ENCODE results near the gene CHP1.
"Not testable (repeated sequence)": the region's sequence is repeated elsewhere in the genome, so short reads cannot be mapped to it uniquely, and the experiment has no call there.

The CHP1 gene

DNA sequence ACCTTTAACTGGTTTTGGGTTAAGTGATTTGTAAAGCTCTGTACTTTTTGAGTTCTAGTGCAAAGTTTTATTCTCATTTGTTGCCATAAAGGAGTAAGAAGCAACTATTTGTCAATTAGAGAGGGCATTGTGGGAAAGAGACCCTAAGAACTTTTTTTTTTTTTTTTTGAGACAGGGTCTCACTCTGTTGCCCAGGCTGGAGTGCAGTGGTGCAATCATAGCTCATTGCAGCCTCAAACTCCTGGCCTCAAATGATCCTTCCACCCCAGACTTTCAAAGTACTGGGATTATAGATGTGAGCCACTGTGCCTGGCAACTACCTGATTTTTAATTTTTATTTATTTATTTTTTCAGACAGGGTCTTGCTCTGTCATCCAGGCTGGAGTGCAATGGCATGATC, 4.9 kb downstream of the CHP1 start:
- no peak overlapping the region for H3K27ac Mint-ChIP-seq
- H3K36me3 Mint-ChIP-seq = no peaks in the 10 kb centered on the region
- no peaks in the 10 kb centered on the region for H3K27me3 Mint-ChIP-seq
- no peaks in the 10 kb centered on the region for H3K9me3 Mint-ChIP-seq (ENCODE audit: low read depth)
- H3K4me1 Mint-ChIP-seq (ENCODE audit: low read depth) = peaks cover 32% of the 10 kb centered on the region
- no peak overlapping the region for H3K4me3 Mint-ChIP-seq

DNA sequence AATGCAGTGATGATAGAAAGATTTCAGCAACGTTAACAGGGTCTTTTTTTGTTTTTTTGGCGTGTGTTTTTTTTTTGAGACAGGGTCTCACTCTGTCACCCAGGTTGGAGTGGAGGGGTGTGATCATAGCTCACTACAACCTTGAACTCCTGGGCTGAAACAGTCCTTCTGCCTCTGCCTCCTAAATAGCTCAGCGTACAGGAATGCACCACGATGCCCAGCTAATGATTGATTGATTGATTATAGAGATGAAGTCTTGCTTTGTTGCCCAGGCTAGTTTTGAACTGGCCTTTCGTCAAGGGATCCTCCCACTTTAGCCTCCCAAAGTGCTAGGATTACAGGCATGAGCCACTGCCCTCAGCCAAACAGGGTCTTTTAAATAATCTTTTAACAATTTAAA, 7.0 kb downstream of the CHP1 start:
- H3K4me1 Mint-ChIP-seq (ENCODE audit: low read depth) = peaks cover 16% of the 10 kb centered on the region
- no peaks in the 10 kb centered on the region for H3K9me3 Mint-ChIP-seq (ENCODE audit: low read depth)
- H3K27me3 Mint-ChIP-seq = no peaks in the 10 kb centered on the region
- no peak overlapping the region for H3K27ac Mint-ChIP-seq
- H3K4me3 Mint-ChIP-seq = no peak overlapping the region
- peaks cover 2% of the 10 kb centered on the region for H3K36me3 Mint-ChIP-seq

DNA sequence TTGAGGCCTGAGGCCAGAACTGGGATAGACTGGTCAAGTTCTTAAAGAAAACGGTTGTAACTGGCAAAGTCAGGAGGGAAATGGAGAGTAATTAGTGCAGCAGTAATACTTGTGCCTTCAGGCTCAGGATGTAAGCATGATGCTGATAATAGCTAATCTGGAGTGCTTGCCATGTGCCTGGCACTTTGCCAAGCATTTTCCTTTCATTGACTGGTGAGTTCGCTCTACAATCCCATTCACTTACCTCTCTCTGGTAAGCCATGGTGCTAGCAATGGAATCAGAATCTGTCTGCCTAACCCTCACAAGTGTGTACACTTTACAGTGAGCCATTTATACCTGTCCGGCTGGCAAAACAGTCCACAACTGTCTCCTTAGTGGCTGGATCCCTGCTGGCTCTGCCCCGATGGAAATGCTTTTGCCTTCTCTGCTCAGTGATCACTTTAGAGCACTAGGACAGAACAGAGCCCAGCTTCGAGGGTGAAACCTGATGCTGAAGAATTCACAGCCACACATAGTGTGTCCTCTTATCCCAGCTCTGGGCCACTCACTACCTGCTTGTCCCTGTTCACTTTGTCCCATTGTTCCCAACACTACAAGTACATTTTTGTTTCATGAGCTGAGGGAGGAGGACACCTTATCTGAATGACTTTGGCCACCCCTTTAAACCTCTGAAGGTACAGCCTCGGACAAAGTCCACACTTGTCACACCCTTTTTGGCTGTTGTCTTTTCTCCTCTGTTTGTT, 10.3 kb downstream of the CHP1 start:
- Mint-ChIP-seq H3K36me3 (peaks cover 5% of the 10 kb centered on the region), H3K27me3 (no peaks in the 10 kb centered on the region), H3K4me1 (ENCODE audit: low read depth) (no peaks in the 10 kb centered on the region), H3K27ac (no peak overlapping the region), H3K4me3 (no peak overlapping the region), H3K9me3 (ENCODE audit: low read depth) (no peaks in the 10 kb centered on the region)

- not testable (repeated sequence) for H3K4me3 Mint-ChIP-seq
Measured at GRCh38 chr15:41250745-41251144, 19.7 kb downstream of the CHP1 start.

GRCh38 chr15:41251411-41251810, 20.3 kb downstream of the CHP1 start:
- H3K27me3 Mint-ChIP-seq = no peaks in the 10 kb centered on the region
- peaks cover 3% of the 10 kb centered on the region for H3K36me3 Mint-ChIP-seq
- no peak overlapping the region for H3K4me3 Mint-ChIP-seq
- no peaks in the 10 kb centered on the region for H3K9me3 Mint-ChIP-seq (ENCODE audit: low read depth)
- H3K4me1 Mint-ChIP-seq (ENCODE audit: low read depth) = no peaks in the 10 kb centered on the region
- H3K27ac Mint-ChIP-seq = no peak overlapping the region

More at GRCh38 chr15:41250745-41251144, 19.7 kb downstream of the CHP1 start:
- not testable (repeated sequence) for H3K36me3 Mint-ChIP-seq; H3K4me1 Mint-ChIP-seq (ENCODE audit: low read depth); H3K9me3 Mint-ChIP-seq (ENCODE audit: low read depth); H3K27me3 Mint-ChIP-seq; H3K27ac Mint-ChIP-seq

DNA sequence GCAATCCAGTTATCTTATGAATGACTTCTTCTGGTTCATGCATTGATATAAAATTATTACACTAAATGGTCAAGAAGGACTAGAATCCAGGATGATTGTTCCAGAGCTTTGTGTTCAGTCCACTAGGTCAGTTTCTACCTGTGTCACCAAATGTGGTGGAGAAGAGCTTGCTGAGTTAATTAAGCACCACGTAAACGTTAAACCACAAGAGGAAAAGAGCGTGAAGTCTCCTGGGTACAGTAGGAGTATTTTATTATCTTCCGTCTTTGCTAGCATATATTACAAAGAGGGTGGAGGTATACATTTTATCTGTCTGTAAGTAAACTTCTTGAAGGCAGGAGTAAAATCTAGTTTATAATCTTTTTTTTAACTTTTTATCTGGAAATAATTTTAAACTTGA, 23.5 kb downstream of the CHP1 start:
- H3K36me3 Mint-ChIP-seq = peaks cover 6% of the 10 kb centered on the region
- H3K27ac Mint-ChIP-seq = no peak overlapping the region
- H3K4me1 Mint-ChIP-seq (ENCODE audit: low read depth) = no peaks in the 10 kb centered on the region
- no peaks in the 10 kb centered on the region for H3K9me3 Mint-ChIP-seq (ENCODE audit: low read depth)
- H3K4me3 Mint-ChIP-seq = no peak overlapping the region
- no peaks in the 10 kb centered on the region for H3K27me3 Mint-ChIP-seq

DNA sequence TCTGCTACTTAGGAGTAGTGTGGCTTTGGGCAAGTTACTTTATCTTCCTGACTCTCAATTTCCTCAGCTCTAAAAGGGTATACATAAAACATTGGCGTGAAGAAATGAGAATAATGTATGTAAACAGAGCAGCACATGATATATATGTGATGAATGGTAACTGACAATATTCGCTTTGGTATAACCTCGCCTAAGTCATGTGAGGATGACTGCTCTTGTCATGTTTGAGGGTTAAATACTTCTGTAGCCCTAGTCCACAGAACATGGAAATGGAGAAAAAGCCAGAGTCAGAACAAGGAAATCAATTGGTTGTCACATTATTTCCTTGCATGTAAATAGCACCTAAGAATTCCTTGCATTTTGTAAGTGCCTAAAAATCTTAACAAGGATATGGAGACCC, 25.0 kb downstream of the CHP1 start:
- peaks cover 6% of the 10 kb centered on the region for H3K36me3 Mint-ChIP-seq
- H3K27ac Mint-ChIP-seq = no peak overlapping the region
- H3K4me1 Mint-ChIP-seq (ENCODE audit: low read depth) = no peaks in the 10 kb centered on the region
- H3K4me3 Mint-ChIP-seq = no peak overlapping the region
- H3K27me3 Mint-ChIP-seq = no peaks in the 10 kb centered on the region
- H3K9me3 Mint-ChIP-seq (ENCODE audit: low read depth) = no peaks in the 10 kb centered on the region

GRCh38 chr15:41256577-41257038, 25.5 kb downstream of the CHP1 start:
- Mint-ChIP-seq H3K36me3 (peaks cover 6% of the 10 kb centered on the region), H3K4me1 (ENCODE audit: low read depth) (no peaks in the 10 kb centered on the region), H3K9me3 (ENCODE audit: low read depth) (no peaks in the 10 kb centered on the region), H3K4me3 (no peak overlapping the region), H3K27me3 (no peaks in the 10 kb centered on the region), H3K27ac (no peak overlapping the region)

GRCh38 chr15:41258750-41259471, 27.8 kb downstream of the CHP1 start:
- no peak overlapping the region for H3K27ac Mint-ChIP-seq
- no peak overlapping the region for H3K4me3 Mint-ChIP-seq
- no peaks in the 10 kb centered on the region for H3K9me3 Mint-ChIP-seq (ENCODE audit: low read depth)
- no peaks in the 10 kb centered on the region for H3K4me1 Mint-ChIP-seq (ENCODE audit: low read depth)
- peaks cover 11% of the 10 kb centered on the region for H3K36me3 Mint-ChIP-seq
- H3K27me3 Mint-ChIP-seq = no peaks in the 10 kb centered on the region

GRCh38 chr15:41259546-41260189, 28.6 kb downstream of the CHP1 start:
- Mint-ChIP-seq H3K27ac (no peak overlapping the region), H3K9me3 (ENCODE audit: low read depth) (no peaks in the 10 kb centered on the region), H3K4me3 (no peak overlapping the region), H3K27me3 (no peaks in the 10 kb centered on the region), H3K36me3 (peaks cover 8% of the 10 kb centered on the region), H3K4me1 (ENCODE audit: low read depth) (no peaks in the 10 kb centered on the region)

GRCh38 chr15:41260924-41261323, 29.9 kb downstream of the CHP1 start:
- H3K27me3 Mint-ChIP-seq; H3K27ac Mint-ChIP-seq; H3K36me3 Mint-ChIP-seq; H3K4me1 Mint-ChIP-seq (ENCODE audit: low read depth); H3K4me3 Mint-ChIP-seq; H3K9me3 Mint-ChIP-seq (ENCODE audit: low read depth): not testable (repeated sequence)

DNA sequence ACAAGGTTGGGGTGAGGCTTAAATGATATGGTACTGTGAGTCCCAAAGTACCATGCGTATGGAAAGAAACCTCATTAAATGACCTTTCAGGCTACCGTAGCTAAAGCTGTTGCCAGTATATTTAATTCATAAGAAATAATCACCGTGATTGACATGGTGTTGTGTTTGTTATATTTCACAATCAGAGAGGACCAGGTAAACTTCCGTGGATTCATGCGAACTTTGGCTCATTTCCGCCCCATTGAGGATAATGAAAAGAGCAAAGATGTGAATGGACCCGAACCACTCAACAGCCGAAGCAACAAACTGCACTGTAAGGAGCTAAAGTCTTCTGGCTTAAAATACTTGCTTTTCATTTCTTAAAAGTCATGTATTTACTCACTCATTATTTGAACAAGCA, 31.5 kb downstream of the CHP1 start:
- no peak overlapping the region for H3K27ac Mint-ChIP-seq
- no peak overlapping the region for H3K4me3 Mint-ChIP-seq

GRCh38 chr15:41263891-41264351, 32.9 kb downstream of the CHP1 start:
- Mint-ChIP-seq H3K36me3 (peaks cover 5% of the 10 kb centered on the region), H3K27me3 (no peaks in the 10 kb centered on the region), H3K9me3 (ENCODE audit: low read depth) (no peaks in the 10 kb centered on the region), H3K4me3 (no peak overlapping the region), H3K4me1 (ENCODE audit: low read depth) (no peaks in the 10 kb centered on the region), H3K27ac (no peak overlapping the region)

More for the DNA sequence above, 31.5 kb downstream of the CHP1 start:
- H3K4me1 Mint-ChIP-seq (ENCODE audit: low read depth) = no peaks in the 10 kb centered on the region
- no peaks in the 10 kb centered on the region for H3K27me3 Mint-ChIP-seq
- no peaks in the 10 kb centered on the region for H3K9me3 Mint-ChIP-seq (ENCODE audit: low read depth)
- H3K36me3 Mint-ChIP-seq = peaks cover 8% of the 10 kb centered on the region

- no peaks in the 10 kb centered on the region for H3K4me1 Mint-ChIP-seq (ENCODE audit: low read depth)
- H3K36me3 Mint-ChIP-seq = peaks cover 5% of the 10 kb centered on the region
- no peaks in the 10 kb centered on the region for H3K27me3 Mint-ChIP-seq
- H3K4me3 Mint-ChIP-seq = no peak overlapping the region
- no peaks in the 10 kb centered on the region for H3K9me3 Mint-ChIP-seq (ENCODE audit: low read depth)
- H3K27ac Mint-ChIP-seq = no peak overlapping the region
Measured at GRCh38 chr15:41269887-41270286, 38.8 kb downstream of the CHP1 start.

GRCh38 chr15:41276831-41277230, 45.8 kb downstream of the CHP1 start:
- H3K4me1 Mint-ChIP-seq (ENCODE audit: low read depth) = peaks cover under 1% of the 10 kb centered on the region
- H3K36me3 Mint-ChIP-seq = peaks cover 4% of the 10 kb centered on the region
- H3K27ac Mint-ChIP-seq = no peak overlapping the region
- no peak overlapping the region for H3K4me3 Mint-ChIP-seq
- no peaks in the 10 kb centered on the region for H3K27me3 Mint-ChIP-seq
- no peaks in the 10 kb centered on the region for H3K9me3 Mint-ChIP-seq (ENCODE audit: low read depth)

Measured in activated naive CD8-positive, alpha-beta T cell (primary cell).